HS-5 (cell line): Measurements from ENCODE around the gene PHC3.
A peak's percentile ranks its signal among the peaks of the same experiment; 100 is the strongest.
"Not testable (repeated sequence)": the region's sequence is repeated elsewhere in the genome, so short reads cannot be mapped to it uniquely, and the experiment has no call there.

Experiments
- DNase-seq: peaks from one replicate; pipeline ENCODE4 v3.0.0-alpha.2; 2012; ENCODE audit warnings: low read depth

The PHC3 gene, protein sequence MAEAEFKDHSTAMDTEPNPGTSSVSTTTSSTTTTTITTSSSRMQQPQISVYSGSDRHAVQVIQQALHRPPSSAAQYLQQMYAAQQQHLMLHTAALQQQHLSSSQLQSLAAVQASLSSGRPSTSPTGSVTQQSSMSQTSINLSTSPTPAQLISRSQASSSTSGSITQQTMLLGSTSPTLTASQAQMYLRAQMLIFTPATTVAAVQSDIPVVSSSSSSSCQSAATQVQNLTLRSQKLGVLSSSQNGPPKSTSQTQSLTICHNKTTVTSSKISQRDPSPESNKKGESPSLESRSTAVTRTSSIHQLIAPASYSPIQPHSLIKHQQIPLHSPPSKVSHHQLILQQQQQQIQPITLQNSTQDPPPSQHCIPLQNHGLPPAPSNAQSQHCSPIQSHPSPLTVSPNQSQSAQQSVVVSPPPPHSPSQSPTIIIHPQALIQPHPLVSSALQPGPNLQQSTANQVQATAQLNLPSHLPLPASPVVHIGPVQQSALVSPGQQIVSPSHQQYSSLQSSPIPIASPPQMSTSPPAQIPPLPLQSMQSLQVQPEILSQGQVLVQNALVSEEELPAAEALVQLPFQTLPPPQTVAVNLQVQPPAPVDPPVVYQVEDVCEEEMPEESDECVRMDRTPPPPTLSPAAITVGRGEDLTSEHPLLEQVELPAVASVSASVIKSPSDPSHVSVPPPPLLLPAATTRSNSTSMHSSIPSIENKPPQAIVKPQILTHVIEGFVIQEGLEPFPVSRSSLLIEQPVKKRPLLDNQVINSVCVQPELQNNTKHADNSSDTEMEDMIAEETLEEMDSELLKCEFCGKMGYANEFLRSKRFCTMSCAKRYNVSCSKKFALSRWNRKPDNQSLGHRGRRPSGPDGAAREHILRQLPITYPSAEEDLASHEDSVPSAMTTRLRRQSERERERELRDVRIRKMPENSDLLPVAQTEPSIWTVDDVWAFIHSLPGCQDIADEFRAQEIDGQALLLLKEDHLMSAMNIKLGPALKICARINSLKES

DNA sequence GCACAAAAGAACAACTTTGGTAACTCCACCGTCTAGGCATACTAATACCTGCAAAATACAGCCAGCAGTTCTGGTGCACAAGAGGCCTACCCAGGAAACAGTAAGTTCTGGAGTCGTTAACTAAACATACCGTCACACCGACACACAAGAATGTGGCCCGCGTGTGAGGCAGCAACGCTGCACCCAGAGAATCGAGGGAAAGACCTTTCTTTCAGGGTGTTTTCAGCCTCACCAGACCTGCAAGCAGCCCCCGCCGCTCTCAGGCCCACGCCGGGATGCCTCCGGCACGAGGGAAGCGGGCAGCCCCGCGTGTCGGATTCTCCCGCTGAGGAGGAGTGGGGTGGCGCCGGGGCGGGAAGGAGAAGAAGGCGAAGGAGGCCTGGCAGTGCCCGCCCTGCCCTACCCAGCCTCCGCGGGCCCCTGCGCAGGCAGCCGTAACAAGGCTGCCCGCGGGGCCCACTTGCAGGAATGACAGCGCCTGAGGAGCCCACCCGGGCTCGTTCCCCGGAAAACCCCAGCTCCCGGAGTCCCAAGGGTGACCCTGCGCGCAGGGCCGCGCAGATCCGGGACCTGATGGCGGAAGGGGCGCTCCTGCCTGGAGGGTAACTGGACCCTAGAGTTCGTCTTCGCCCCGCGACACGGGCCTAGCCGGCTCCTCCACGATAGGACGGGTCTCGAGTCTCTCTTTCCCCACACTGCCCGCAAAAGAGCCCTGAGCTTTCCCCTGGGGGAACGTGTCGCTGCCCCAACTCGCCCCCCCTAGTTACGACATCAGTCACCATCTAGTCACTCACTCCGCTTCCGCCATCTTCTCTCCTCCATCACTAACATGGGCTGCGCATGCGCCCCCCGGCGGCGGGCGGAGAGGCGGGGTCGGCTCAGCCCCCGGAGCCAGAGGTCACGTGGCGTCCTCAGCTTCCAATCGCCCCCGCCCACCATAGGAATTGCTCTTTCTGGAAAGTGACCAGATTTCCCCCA, at the start of gene PHC3:
TSS of gene PHC3 (minus strand) at position 826 of the 978 bp plus-strand sequence. CDS start at position 808, 18 bp downstream.
- peak; percentile 77 for DNase-seq

- DNase-seq = no peak
Observed at GRCh38 chr3:170228093-170228766, 46.7 kb upstream of the PHC3 start.

- DNase-seq = no peak
Observed at GRCh38 chr3:170226426-170226960, 45.0 kb upstream of the PHC3 start.

DNA sequence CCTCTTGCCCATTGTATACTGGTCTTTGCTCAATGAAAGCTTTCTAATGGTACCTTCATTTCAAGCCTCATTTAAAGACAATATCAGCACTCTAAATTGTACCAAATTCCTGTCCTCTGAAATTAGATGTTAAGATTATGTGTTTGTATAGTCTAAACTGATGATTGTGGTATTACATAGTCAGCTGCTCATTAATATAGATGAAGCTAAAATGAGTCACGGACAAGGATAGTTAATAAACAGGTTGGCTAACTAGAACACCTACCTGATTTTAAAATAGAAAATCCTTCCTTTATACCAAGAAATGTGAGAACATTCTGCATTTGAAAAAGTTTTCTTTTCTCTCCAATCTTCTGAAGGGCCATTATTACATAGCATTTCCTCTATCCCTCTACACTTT, 43.6 kb upstream of the PHC3 start:
- no peak for DNase-seq

DNA sequence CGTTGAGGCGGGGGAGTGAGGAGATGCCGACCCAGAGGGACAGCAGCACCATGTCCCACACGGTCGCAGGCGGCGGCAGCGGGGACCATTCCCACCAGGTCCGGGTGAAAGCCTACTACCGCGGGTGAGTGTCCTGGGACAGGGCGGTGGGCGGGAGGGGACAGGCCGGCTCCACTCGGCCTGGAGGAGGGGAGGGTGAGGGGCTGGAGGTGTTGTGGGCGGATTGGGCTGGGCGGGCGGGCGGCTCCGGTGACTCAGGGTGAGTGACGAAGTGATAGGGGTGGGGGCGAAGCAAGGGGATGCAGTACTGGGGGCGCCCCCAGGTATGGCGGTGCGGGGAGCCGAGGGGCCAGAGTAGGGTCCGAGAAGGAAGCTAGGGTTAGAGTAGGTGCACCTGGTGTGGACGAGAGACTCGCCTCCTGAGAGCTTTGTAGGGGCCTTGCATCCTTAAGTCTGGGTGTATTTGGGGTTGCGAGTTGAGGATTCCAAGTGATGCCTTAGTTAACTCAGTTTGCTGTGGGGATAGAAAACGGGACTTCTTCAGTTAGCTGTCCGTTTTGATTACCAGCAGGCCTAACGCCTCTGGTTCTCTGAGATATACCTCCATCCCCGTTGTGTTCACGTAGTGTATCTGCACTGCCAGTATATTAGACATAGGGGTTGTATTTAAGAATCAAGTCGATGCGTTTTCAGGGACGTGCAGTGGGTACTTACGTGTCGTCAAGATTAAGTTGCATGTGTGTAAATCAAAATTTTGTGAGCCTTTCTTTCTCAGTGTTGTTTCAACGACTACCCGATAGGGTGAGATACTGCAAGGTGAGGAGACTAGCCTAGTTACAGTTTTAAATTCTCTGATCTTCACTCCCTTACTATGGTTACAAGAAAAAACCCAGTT, 41.4 kb upstream of the PHC3 start:
- no peak for DNase-seq

- DNase-seq = peak; percentile 98
Observed at GRCh38 chr3:170221924-170222646, 40.6 kb upstream of the PHC3 start, which contains the start of gene PRKCI. Gene PRKCI, plus strand, starts transcription at chr3:170222424. Its CDS starts 246 bp downstream, at chr3:170222670.

- DNase-seq = peak; percentile 48
Observed at GRCh38 chr3:170220871-170221270, 39.3 kb upstream of the PHC3 start.

DNA sequence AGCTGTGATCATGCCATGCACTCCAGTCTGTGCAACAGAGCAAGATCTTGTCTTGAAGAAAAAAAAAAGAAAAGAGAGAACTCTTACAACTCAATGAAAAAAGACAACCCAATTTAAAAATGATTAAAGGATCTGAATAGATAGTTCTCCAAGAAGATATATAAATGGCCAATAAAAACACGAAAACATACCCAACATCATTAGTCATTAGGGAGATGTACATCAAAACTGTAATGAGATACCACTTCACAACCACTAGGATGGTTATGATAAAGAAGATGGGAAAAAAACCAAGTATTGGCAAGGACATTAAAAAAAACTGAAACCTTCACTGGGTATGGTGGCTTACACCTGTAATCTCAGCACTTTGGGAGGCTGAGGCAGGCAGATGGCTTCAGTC, 38.3 kb upstream of the PHC3 start:
- DNase-seq = no peak

- DNase-seq = no peak
Observed at GRCh38 chr3:170211668-170212067, 30.1 kb upstream of the PHC3 start.

- no peak for DNase-seq
Observed at GRCh38 chr3:170207717-170208116, 26.2 kb upstream of the PHC3 start.

DNA sequence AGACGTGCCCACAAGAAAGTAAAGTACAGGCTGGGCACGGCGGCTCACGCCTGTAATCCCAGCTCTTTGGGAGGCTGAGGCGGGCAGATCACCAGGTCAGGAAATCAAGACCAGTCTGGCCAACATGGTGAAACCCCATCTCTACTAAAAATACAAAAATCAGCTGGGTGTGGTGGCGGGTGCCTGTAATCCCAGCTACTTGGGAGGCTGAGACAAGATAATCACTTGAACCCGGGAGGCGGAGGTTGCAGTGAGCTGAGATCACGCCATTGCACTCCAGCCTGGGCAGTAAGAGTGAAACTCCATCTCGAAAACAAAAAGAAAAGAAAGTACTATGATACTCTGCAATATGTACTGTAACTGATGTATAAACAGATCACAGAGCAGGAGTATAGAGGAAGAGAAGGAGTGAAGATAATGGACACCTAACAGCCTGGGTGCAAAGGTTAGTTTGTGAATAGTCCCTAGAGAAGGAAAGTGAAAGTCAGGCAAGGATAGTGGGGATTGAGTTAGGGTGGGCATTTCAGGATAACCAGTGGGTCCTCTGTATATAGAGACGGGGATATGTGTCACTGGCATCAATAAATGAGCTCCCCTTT, 24.7 kb upstream of the PHC3 start:
- not testable (repeated sequence) for DNase-seq

DNA sequence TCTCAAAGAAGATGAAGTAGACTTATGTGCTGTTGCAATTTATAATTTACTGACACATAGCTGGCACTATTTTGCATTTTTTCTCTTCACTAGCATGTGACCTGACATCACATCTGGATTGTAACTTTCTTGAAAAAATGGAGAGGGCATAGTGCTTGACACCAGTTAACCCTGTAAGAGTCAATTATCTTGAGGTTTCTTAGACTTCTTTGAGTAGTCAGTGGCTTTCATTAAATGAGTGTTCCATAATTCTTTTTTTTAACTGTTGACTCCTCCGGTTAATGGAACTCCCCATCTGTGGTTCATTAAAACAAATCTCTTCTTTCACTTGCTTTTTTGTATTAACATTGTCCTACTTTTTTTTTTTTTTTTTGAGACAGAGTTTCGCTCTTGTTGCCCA, 23.8 kb upstream of the PHC3 start:
- no peak for DNase-seq

GRCh38 chr3:170204509-170204908, 23.0 kb upstream of the PHC3 start:
- DNase-seq = no peak

- DNase-seq = no peak
Observed at GRCh38 chr3:170204023-170204472, 22.5 kb upstream of the PHC3 start.

GRCh38 chr3:170203457-170203856, 21.9 kb upstream of the PHC3 start:
- no peak for DNase-seq

GRCh38 chr3:170201527-170201926, 20.0 kb upstream of the PHC3 start:
- no peak for DNase-seq

GRCh38 chr3:170200987-170201386, 19.5 kb upstream of the PHC3 start:
- DNase-seq = no peak

GRCh38 chr3:170196833-170197232, 15.3 kb upstream of the PHC3 start:
- peak; percentile 16 for DNase-seq
